A549 treated with AZD9567 at 1 μM for 4 hours (cell line): ENCODE results near the gene ZNF664. TPM values are rescaled to one million over a fixed set of nuclear protein-coding genes. Genes with fewer than 3 reads are reported as not detected.

ENCODE experiments used
- total RNA-seq: library from RNA; stranded (reverse); fragments of 200-300 nt; extraction: Qiagen RNA extraction; gene quantifications from 5 replicates; pipeline ENCODE4 v1.2.3, GENCODE V29; 2022; ENCODE audit not compliant: insufficient read depth

Gene ZNF664
- total RNA-seq = 52.4 to 65.8 TPM (median 64.1 TPM) in 5 replicates

GRCh38 chr12:123972457-123973401, at the start of gene ZNF664, which contains the start of gene CCDC92:
Gene ZNF664, plus strand, starts transcription at chr12:123973215. Its CDS starts 38,930 bp downstream, at chr12:124012145.
Gene CCDC92, minus strand, starts transcription at chr12:123972831. Its CDS starts 28,526 bp downstream, at chr12:123944305.

Other genes starting within 250 kb of the ZNF664 start
- 0.13 to 0.30 TPM (median 0.22 TPM) in 4 of 5 replicates, not detected in the other for gene DNAH10, start 210.9 kb upstream of the ZNF664 start, total RNA-seq
- 25.9 to 29.7 TPM (median 26.7 TPM) in 5 replicates for gene CCDC92, start 384 bp upstream of the ZNF664 start, total RNA-seq